Measurements from ENCODE around the gene TPCN2. TPM values are rescaled to one million over a fixed set of nuclear protein-coding genes. Genes with fewer than 3 reads are reported as not detected.

TPCN2 gene
- polyA plus RNA-seq, 3 donors from 2014 or later: 4.8 to 7.0 (median 5.0) TPM

DNA sequence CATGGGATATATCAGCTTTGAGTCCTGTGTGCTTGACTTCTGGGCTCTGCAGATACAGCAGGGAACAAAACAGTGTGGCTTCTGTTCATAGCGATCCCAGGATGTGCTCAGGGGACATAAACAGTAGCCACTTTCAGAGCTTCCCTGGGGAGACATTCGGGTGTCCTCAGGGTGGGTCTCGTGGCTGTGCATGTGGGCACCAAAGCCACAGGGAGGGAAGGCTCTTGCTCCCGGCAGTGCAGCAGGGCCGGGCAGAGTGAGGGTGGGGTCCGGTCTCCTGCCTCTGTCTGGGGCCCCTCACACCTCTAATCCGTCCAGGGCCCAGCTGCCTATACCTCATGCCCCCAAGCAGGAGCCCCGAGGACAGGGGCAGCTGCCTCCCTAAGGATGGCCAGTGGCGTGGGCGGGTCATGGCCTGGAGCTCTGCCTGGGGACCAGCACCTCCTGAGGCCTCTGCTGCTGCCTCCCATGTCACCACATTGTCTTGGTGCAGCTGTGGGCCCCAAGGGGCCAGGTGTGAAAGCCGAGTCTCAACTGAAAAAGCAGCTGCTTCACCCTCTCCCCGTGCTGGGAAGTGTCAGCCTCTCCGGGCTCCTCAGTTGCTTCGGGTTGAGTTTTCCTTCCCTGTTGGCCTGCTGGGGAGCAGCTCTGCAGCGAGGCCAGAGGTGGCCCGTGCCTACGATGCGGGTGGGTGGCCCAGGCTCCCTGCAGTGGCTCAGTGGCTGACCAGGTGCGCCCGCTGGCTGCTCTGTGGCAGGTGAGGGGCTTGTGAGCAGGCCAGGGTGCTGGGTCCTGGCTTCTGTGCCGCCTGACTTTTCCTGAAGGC, 3.8 kb downstream of the TPCN2 start:
- Mint-ChIP-seq H3K27ac (no peak overlapping the region), H3K4me3 (no peak overlapping the region), H3K36me3 (no peaks in the 10 kb centered on the region)

DNA sequence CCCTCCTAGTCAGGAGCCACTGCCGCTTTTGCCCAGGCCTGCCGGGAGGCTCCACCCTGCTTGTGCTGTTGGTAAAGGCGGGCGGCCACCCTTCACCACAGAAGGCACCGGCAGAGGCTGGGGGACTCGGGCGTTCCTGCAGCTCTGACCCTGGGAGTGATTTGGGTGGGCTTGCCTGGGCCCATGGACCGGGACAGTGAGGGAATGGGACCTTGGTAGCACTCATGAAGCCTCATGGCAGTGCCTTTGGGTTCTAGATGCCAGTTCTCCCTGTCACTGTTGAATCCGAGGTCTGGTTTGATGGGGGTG, 4.4 kb downstream of the TPCN2 start:
- H3K27me3 Mint-ChIP-seq (ENCODE audit: low read depth in 3 of 3): peaks cover 0 to 4% (median 0%) of the 10 kb centered on the region in 3 donors

More for the DNA sequence above, 3.8 kb downstream of the TPCN2 start:
- H3K27me3 Mint-ChIP-seq (ENCODE audit: low read depth in 3 of 3): peaks cover 0 to 4% (median 0%) of the 10 kb centered on the region in 3 donors
- H3K4me1 Mint-ChIP-seq: peaks cover 37 to 40% of the 10 kb centered on the region in 2 donors
- H3K9me3 Mint-ChIP-seq: no peaks in the 10 kb centered on the region
- no peak for DNase-seq

DNA sequence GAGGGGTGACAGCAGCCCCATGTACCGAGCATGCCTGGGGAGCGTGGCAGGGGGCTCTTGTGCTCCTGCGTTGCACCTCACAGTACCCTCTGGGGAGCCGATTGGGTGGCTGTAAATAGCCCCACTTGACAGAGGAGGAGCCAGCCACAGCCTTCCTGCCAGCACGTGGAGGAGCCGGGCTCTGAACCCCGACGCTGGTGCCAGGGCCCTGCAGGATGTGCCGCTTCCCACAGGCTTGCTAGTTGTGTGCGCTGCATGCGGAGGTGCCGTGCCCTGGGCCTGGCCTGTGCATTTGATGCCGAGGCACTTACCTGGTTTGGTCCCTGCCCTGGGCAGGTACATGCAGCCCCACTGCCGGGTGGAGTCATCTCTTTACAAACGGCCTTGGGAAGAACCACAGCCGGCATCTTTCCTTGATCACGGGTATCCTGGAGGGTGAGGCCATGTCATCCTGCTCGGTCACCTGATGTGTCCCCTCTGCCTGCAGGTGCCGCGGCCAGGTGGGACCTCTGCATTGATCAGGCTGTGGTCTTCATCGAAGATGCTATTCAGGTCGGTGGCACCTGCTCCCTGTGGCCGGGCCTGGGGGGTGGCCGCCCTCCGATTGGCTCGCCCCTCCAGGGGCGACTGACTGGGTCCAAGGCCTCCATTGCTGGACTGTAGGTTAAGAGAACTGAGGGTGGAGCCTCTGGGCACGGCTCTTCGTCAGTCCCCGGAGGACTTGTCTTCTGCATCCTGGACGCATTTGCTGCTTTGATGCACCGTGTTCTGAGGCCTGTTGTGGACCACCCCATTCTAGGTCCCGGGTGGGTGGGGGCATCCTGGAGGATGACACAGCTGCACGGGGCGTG, 5.0 kb downstream of the TPCN2 start:
- Mint-ChIP-seq H3K4me3 (no peak overlapping the region), H3K27ac (peak overlapping the region in 2 of 6 donors; percentile 40 to 77), H3K4me1 (peaks cover 32 to 33% of the 10 kb centered on the region in 2 donors)

More for the DNA sequence above, 4.4 kb downstream of the TPCN2 start:
- H3K36me3 Mint-ChIP-seq: no peaks in the 10 kb centered on the region
- H3K4me1 Mint-ChIP-seq: peaks cover 36 to 37% of the 10 kb centered on the region in 2 donors
- no peak for DNase-seq
- H3K27ac Mint-ChIP-seq: peak overlapping the region in 1 of 6 donors; percentile 40
- no peak overlapping the region for H3K4me3 Mint-ChIP-seq
- no peaks in the 10 kb centered on the region for H3K9me3 Mint-ChIP-seq

DNA sequence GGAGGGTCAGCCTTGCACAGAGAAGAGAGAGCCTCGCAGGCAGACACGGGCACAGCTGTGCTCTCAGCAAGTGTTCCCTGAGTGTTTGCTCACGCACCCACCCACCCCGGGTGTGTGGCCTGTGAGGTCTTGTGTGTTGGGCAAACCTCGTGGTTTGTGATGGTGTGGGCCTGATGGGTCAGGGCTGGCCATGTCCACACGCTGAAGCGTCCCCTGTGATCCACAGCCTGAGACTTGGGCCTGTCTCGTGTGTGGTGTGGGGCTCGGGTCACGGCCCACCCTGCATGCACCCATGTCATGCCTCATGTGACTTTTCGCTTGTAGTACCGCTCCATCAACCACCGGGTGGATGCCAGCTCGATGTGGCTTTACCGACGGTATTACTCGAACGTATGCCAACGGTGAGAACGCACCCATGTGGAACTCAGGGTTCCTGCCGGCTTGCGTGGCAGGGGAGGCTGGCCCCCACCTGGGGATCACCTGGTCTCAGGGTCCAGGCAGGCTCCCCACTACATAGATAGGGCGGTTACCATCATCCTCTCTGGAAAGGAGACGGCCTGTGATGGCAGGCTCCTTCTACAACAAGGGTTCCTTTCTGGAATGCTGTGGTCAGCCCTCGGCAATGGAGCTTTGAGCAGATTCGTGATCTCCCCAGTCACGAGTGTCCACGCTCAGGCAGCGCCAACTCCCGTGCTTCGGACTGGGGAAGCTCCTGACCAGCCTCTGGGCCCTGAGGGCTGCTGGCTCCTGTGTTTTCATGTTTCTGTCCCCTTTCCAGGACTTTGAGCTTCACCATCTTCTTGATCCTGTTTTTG, 5.9 kb downstream of the TPCN2 start:
- Mint-ChIP-seq H3K27me3 (ENCODE audit: low read depth in 3 of 3) (peaks cover 0 to 4% (median 0%) of the 10 kb centered on the region in 3 donors), H3K27ac (peak overlapping the region in 2 of 6 donors; percentile 68 to 77), H3K36me3 (no peaks in the 10 kb centered on the region), H3K9me3 (no peaks in the 10 kb centered on the region), H3K4me1 (peaks cover 30 to 31% of the 10 kb centered on the region in 2 donors), H3K4me3 (no peak overlapping the region)
- DNase-seq: no peak

More for the DNA sequence above, 5.0 kb downstream of the TPCN2 start:
- no peaks in the 10 kb centered on the region for H3K36me3 Mint-ChIP-seq
- DNase-seq: no peak
- peaks cover 0 to 4% (median 0%) of the 10 kb centered on the region in 3 donors for H3K27me3 Mint-ChIP-seq (ENCODE audit: low read depth in 3 of 3)
- H3K9me3 Mint-ChIP-seq: no peaks in the 10 kb centered on the region

DNA sequence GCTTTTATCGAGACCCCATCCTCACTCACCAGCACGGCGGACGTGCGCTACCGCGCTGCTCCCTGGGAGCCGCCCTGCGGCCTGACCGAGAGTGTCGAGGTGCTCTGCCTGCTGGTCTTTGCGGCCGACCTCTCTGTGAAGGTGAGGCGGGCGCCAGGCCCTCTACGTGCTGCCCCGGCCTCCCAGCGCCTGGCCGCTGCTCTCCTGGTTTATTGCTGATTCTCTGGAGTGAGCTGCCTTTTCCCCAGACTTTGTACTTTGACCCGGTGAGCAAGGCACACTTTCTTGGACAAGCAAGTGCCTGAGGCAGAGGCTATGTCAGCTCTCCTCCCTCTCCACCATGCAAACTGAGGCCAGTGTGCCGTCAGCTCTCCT, 6.5 kb downstream of the TPCN2 start:
- H3K36me3 Mint-ChIP-seq: no peaks in the 10 kb centered on the region
- H3K27me3 Mint-ChIP-seq (ENCODE audit: low read depth in 3 of 3): peaks cover 0 to 4% (median 0%) of the 10 kb centered on the region in 3 donors
- H3K9me3 Mint-ChIP-seq: no peaks in the 10 kb centered on the region
- DNase-seq: no peak
- H3K4me3 Mint-ChIP-seq: no peak overlapping the region
- peaks cover 26 to 27% of the 10 kb centered on the region in 2 donors for H3K4me1 Mint-ChIP-seq
- peak overlapping the region in 3 of 6 donors; percentile 68 to 85 (median 82) for H3K27ac Mint-ChIP-seq

DNA sequence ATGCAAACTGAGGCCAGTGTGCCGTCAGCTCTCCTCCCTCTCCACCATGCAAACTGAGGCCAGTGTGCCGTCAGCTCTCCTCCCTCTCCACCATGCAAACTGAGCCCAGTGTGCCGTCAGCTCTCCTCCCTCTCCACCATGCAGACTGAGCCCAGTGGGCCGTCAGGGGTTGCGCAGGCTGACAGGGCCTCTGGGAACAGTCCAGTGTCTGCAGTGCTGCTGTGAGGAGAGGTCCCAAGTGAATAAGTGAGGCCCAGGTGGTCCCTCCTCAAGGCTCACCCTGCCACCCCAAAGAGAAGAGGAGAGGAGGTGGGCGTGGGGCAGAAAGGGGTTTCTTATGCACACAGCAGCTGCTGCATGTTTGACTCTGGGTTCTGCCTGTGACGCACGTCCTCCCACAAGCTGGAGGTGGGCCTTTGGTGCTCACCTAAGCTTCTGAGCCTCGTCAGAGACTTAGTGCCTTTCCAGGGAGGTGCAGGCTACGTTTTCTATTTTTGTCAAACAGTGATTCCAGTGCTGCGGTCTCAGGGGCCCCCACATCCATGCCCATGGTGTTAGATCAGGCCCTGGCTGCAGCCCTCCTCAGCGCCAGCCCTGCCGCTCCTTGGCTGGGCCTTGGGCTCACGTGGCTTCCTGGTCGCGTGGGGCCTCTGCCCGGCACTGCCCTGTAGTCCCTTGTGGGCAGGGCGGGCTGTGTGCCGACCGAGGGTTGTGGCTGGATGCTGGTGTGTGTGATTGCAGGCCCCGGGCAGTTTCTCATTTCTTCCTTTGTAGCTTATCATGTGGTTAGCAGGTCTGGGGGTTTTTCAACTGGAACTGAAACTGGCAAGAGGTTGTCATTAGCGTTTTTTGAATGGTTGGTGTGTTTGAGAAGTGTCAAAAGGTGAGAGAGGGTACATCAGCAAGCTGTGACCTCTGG, 7.1 kb downstream of the TPCN2 start:
- peak; percentile 81 to 84 (median 83) for DNase-seq
- H3K4me3 Mint-ChIP-seq: peak overlapping the region; percentile 49 to 74 (median 68)

DNA sequence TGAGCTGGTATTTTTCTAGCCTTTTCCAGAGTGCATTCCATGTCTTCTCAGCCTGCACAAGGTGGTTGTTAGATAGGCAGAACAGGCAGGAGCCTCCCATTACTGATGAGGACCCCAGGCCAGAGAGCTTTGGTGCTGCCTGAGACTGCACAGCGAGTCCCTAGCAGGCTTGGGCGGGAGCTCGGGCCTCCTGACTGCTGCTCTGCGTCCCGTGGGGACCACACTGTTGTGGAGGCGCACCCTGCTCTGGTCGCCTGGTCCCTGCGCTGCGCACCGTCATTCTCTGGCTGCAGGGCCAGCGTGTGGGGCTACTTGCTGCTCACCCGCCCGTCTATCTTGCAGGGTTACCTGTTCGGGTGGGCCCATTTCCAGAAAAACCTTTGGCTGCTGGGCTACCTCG, 8.5 kb downstream of the TPCN2 start:
- Mint-ChIP-seq H3K4me1 (peaks cover 14 to 23% of the 10 kb centered on the region in 2 donors), H3K9me3 (no peaks in the 10 kb centered on the region), H3K4me3 (no peak overlapping the region), H3K36me3 (no peaks in the 10 kb centered on the region), H3K27ac (peak overlapping the region in 3 of 6 donors; percentile 48 to 93 (median 82)), H3K27me3 (ENCODE audit: low read depth in 3 of 3) (peaks cover 0 to 5% (median 3%) of the 10 kb centered on the region in 3 donors)
- DNase-seq: no peak

More for the DNA sequence above, 7.1 kb downstream of the TPCN2 start:
- Mint-ChIP-seq H3K27ac (peak overlapping the region; percentile 78 to 93 (median 88)), H3K27me3 (ENCODE audit: low read depth in 3 of 3) (peaks cover 0 to 4% (median 3%) of the 10 kb centered on the region in 3 donors), H3K36me3 (no peaks in the 10 kb centered on the region), H3K4me1 (peaks cover 26 to 27% of the 10 kb centered on the region in 2 donors), H3K9me3 (no peaks in the 10 kb centered on the region)

DNA sequence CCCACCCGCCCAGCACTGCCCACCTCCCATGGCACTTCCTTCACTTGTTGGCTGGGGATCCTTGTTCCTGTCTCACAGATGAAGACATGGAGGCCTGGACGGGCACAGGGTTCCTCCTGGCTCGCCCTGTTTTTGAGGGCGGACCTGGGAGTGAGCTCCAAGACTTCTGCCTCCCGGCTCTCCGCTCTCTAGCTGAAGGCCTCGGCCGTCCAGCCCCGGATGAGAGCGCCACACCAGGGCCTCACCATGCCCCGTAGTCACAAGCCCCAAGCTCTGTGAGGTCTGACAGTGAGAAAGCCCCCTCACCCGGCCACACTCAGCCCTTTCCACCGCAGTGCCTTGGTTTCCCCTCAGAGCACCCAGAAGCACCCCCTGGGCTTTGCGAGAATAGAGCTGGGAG, 9.1 kb downstream of the TPCN2 start:
- peaks cover 0 to 5% (median 3%) of the 10 kb centered on the region in 3 donors for H3K27me3 Mint-ChIP-seq (ENCODE audit: low read depth in 3 of 3)
- no peaks in the 10 kb centered on the region for H3K9me3 Mint-ChIP-seq
- peaks cover 13 to 23% of the 10 kb centered on the region in 2 donors for H3K4me1 Mint-ChIP-seq
- no peak overlapping the region for H3K4me3 Mint-ChIP-seq
- no peak for DNase-seq
- H3K27ac Mint-ChIP-seq: no peak overlapping the region
- no peaks in the 10 kb centered on the region for H3K36me3 Mint-ChIP-seq

DNA sequence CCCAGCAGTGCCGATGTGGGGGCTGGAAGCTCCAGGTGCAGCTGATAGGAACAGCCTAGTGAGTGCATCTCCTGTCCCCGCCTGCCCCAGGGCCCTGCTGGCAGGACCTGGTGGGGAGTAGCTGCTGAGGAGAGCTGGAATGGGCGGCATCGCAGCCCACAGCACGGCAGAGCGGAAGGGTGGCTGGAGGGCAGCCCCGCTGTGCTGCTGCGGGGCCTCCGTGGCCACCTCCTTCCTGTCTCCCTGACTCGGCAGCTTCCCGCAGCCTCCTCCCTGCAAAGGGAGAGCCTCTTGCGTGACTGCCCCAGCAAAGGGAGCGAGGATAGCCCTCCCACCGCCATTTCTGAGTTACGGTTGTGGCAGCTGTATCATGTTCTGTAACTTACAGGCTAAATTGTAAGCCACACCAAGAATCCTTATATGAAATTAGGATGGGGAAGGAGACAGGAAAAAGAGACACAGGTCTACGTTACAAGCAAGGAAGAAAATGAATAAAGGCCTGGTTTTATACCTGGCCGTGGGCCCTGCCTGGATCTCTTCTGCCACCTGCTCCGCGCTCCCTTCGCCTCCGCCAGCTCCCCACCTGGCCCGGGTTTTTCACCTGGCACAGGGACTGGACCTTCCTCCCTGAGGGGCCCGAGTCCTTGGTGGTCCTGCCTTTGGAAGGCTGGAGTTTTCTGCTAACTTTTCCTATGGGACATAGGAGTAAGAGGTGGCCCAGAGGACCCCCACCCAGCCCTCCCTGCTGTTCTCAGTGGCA, 10.0 kb downstream of the TPCN2 start:
- peaks cover 0 to 5% (median 3%) of the 10 kb centered on the region in 3 donors for H3K27me3 Mint-ChIP-seq (ENCODE audit: low read depth in 3 of 3)
- no peak overlapping the region for H3K27ac Mint-ChIP-seq
- peaks cover 13 to 25% of the 10 kb centered on the region in 2 donors for H3K4me1 Mint-ChIP-seq
- H3K4me3 Mint-ChIP-seq: no peak overlapping the region
- H3K9me3 Mint-ChIP-seq: no peaks in the 10 kb centered on the region
- H3K36me3 Mint-ChIP-seq: no peaks in the 10 kb centered on the region
- DNase-seq: no peak

DNA sequence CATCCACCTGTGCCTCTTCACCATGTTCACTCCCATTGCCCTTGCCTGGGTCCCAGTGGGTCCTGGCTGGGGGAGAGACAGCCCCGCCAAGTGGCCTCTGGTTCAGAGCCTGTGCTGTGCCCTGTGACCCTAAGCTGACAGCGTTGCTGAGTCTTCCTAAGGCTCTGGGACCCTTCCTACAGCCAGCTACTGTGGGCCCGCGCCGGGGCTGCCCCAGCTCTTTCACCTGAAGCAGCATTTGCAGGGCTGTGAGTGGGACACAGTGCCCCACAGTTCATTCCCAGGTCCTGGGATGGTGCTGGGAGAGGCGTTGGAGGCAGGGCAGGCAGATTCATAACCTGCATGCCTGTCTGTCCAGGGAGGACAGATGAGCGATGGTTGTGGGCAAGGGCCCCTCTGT, 10.7 kb downstream of the TPCN2 start:
- Mint-ChIP-seq H3K4me1 (peaks cover 13 to 23% of the 10 kb centered on the region in 2 donors), H3K27ac (peak overlapping the region in 1 of 6 donors; percentile 58), H3K27me3 (ENCODE audit: low read depth in 3 of 3) (peaks cover 0 to 5% (median 3%) of the 10 kb centered on the region in 3 donors), H3K9me3 (no peaks in the 10 kb centered on the region), H3K36me3 (no peaks in the 10 kb centered on the region), H3K4me3 (no peak overlapping the region)
- no peak for DNase-seq

DNA sequence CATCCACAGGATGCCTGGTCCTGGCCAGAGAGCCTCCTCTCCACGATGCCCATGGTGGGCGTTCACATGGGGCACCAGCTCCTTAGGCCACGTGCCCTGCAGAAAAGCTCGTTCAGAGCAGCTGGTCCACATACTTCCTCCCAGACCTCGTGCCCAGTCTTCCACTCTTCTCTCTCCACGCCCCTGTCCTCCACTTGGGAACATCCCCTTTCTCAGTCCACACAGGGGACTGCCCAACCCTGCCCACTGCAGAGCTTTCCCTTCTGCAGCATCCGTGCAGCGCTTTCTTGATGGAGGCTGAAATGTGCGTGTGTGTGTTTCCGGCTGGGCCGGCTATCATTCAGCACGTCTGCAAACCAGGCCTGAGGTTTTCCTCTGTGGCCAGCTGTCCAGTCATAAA, 11.3 kb downstream of the TPCN2 start:
- Mint-ChIP-seq H3K36me3 (no peaks in the 10 kb centered on the region), H3K9me3 (no peaks in the 10 kb centered on the region), H3K27me3 (ENCODE audit: low read depth in 3 of 3) (peaks cover 0 to 5% (median 3%) of the 10 kb centered on the region in 3 donors), H3K4me1 (peaks cover 13 to 23% of the 10 kb centered on the region in 2 donors), H3K27ac (peak overlapping the region in 2 of 6 donors; percentile 57 to 58), H3K4me3 (no peak overlapping the region)
- DNase-seq: no peak

Data from immature natural killer cell (primary cell).